GM12873 (cell line): ENCODE data around the gene PTTG1IP.

Experiments used
- TF ChIP-seq, protein P1 (sequence below): IDR thresholded peaks from 2 replicates; pipeline ENCODE4 v1.5.1; 2012; ENCODE audit warnings: low read depth, mild to moderate bottlenecking, moderate library complexity, low read length, control low read depth; ENCODE audit not compliant: insufficient read depth; ENCODE audit errors: missing control alignments

The PTTG1IP gene

DNA sequence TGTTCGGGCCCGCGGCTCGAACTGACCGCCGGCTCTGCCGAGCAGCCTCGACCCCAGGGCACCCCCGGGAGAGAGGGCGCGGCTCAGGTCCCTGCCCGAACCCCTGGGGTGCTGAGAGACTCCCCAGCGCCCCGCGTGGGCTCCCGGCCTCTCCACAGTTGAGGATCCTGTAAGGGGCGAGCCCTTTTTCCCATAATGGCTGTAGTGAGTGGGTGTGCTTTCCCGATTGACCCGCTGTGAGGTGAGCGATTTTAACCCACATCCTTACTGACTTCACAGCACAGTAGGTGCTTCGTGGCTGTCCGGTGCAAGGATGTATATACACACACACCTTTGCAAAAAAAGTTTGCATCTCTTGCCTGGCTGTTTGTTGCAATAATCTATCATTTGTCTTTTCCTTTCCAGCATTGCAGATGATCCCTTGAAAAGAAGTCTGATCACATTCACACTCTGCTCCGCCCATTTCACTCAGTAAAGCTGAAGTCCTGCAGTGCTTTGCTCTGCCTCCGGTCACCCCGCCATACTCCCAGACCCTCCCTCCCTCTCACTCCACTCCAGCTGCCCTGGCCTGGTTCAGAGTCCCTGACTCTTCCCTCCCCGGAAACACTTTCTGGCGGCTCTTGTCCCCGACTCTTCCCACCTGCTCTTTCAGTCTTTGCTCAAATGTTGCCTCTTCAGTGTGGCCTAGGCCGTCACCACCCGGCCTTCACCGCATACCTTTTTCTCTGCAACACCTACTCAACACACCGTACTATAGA, 70.9 kb downstream of the PTTG1IP start:
- TF ChIP-seq, protein P1, sequence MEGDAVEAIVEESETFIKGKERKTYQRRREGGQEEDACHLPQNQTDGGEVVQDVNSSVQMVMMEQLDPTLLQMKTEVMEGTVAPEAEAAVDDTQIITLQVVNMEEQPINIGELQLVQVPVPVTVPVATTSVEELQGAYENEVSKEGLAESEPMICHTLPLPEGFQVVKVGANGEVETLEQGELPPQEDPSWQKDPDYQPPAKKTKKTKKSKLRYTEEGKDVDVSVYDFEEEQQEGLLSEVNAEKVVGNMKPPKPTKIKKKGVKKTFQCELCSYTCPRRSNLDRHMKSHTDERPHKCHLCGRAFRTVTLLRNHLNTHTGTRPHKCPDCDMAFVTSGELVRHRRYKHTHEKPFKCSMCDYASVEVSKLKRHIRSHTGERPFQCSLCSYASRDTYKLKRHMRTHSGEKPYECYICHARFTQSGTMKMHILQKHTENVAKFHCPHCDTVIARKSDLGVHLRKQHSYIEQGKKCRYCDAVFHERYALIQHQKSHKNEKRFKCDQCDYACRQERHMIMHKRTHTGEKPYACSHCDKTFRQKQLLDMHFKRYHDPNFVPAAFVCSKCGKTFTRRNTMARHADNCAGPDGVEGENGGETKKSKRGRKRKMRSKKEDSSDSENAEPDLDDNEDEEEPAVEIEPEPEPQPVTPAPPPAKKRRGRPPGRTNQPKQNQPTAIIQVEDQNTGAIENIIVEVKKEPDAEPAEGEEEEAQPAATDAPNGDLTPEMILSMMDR = no peak

DNA sequence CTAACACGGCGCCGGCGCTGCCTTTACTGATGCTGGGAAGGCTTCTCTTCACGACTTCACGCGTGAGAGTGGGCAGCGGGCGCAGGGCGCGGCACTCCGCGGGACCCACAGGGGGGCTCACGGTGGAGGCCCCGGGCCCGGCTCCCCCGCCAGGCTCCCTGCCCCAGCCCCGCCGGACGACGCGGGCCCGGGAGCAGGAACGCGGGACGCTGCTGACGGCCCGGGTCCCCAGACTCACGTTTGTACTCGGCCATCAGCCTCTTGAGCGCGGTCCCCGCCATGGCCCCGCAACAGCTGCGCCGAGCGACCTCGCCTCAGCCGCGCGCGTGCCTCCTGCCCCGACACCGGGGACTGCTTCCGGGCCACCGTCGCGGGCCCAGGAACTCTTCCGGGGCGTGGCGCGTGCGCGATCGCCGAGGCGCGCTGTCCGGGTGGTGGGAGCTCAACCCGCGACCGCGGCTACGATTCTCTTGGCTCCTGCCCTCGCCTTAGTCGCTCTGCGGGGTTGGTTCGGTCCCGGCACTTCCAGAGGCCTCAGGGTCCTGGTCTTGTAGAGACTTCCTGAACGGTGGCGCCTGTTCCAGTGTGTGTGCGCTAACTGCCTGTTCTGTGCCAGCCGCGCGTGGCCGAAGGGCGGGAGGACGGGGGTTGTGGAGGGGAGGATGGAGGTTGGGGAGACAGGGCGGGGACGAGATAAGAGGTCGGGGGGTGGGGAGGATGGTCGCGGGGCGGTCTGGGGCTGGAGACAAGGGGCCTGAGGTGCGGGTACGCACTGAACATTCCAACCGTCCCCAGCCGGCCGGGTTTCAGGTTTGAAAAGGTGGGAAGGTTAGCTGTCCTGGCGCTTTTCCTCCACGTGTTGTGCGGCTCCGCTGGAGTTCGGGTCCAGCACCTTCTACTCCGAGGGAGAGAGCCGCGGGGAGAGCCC, 71.8 kb downstream of the PTTG1IP start, which contains the start of gene UBE2G2:
TSS of gene UBE2G2 (minus strand) at position 353 of the 928 bp plus-strand sequence. CDS start at position 281, 72 bp downstream.
- TF ChIP-seq, protein P1 = no peak

DNA sequence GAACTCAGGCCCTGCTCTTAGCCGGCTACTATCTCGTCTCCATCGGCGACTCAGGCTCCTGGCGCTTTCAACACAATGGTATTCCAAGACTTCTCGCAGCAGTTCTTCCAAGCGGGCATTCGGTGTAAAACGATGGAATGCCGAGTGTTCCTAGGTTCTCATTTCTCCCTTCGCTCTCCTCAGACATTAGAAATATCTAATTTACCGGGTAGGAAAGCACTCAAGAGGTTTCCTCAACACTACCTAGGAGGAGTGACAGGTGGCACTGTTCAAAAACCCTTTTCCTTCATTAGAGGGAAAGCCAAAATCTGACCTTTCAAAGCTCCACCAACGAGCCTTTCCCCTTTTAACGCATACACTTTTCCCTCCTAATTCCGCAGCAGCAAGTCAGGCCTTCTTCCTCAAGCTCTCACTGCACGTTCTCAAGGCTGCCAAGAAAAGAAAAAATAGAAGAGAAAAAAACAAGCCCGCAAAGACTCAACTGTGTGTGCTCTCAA, 72.5 kb downstream of the PTTG1IP start:
- TF ChIP-seq, protein P1 = peak; percentile 65

DNA sequence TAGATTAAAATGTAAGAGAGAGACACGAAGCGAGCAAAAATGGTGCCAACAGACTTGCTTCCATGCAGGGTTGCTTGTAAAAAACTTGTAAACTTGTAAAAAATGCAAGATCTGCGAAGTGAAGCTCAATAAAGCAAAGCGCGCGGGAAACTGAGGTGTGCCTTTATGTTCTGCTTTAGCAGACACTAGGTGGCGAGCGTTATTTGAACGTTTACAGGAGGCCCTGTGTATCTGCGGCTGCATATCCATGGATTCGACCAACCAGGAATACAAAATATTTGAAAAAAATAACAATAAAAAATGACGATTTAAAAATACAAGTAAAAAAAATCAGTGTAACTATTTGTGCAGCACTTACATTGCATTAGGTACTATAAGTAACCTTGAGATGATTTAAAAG, 73.4 kb downstream of the PTTG1IP start:
- TF ChIP-seq, protein P1 = peak; percentile 9

DNA sequence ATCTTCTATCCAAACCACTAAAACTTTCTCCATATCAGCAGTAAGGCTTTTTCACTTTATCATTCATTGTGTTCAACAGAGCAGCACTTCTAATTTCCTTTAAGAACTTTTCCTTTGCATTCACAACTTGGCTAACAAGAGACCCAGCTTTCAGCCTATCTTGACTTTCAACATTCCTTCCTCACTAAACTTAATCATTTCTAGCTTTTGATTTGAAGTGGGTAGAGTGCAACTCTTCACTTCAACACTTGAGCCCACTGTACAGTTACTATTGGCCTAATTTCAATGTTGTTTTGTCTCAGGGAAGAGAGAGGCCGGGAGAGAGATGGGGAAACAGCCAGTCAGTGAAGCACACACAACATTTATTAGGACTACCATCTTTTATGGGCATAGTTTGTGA, 73.8 kb downstream of the PTTG1IP start:
- TF ChIP-seq, protein P1 = no peak
